Subcutaneous abdominal adipose tissue (tissue), 5 donors: ENCODE data around the gene MTIF2.
A peak's percentile ranks its signal among the peaks of the same experiment; 100 is the strongest.
"Not testable (repeated sequence)": the region's sequence is repeated elsewhere in the genome, so short reads cannot be mapped to it uniquely, and the experiment has no call there.

Source experiments
- H3K27ac ChIP-seq: one replicate; pipeline ENCODE4 v1.7.0; 2013; ENCODE audit warnings: low read depth, mild to moderate bottlenecking, inconsistent platforms, low read length, moderate library complexity
- H3K27me3 ChIP-seq, 5 donors: one replicate each; pipeline ENCODE4 v1.7.0; 2013; ENCODE audit warnings: low read length in 5 of 5, inconsistent platforms in 1 of 5; ENCODE audit not compliant: control insufficient read depth in 5 of 5, insufficient read depth in 4 of 5
- H3K36me3 ChIP-seq, 5 donors: one replicate each; pipeline ENCODE4 v1.7.0; 2013; ENCODE audit warnings: low read length in 5 of 5; ENCODE audit not compliant: control insufficient read depth in 5 of 5, insufficient read depth in 5 of 5
- H3K4me1 ChIP-seq, 5 donors: one replicate each; pipeline ENCODE4 v1.7.0; 2013; ENCODE audit warnings: low read length in 5 of 5, mild to moderate bottlenecking in 3 of 5, moderate library complexity in 1 of 5; ENCODE audit not compliant: control insufficient read depth in 5 of 5, insufficient read depth in 5 of 5
- H3K4me3 ChIP-seq, 5 donors: one replicate each; pipeline ENCODE4 v1.7.0; 2013; ENCODE audit warnings: low read length in 5 of 5, low read depth in 1 of 5
- H3K9ac ChIP-seq, 5 donors: one replicate each; pipeline ENCODE4 v1.7.0; 2013; ENCODE audit warnings: low read length in 5 of 5, mild to moderate bottlenecking in 4 of 5, moderate library complexity in 3 of 5
- H3K9me3 ChIP-seq, 5 donors: one replicate each; pipeline ENCODE4 v1.7.0; 2013; ENCODE audit warnings: low read length in 5 of 5; ENCODE audit not compliant: control insufficient read depth in 5 of 5
- donor health status: healthy.
- donor health status: healthy.
- donor health status: healthy.
- donor health status: healthy.
- donor health status: healthy.

MTIF2 gene

DNA sequence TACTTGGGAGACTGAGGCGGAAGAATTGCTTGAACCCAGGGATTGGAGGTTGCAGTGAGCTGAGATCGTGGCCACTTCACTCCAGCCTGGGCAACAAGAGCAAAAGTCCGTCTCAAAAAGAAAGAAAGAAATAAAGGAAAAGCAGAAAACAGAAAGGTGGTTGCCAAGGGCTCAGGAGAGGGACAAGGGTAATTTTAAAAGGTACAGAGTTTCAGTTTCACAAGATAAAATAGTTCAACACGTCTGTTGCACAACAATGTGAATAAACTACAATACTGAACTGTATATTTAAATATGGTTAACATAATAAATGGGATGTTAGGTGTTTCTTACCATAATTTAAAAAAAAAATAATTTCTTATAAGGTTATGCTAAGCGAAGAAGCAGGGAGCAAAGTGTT lies 23.6 kb downstream of the MTIF2 start:
- no peaks in the 10 kb centered on the region for H3K27me3 ChIP-seq
- no peak overlapping the region for H3K4me3 ChIP-seq
- H3K9ac ChIP-seq: no peak overlapping the region
- no peaks in the 10 kb centered on the region for H3K9me3 ChIP-seq
- H3K36me3 ChIP-seq: peaks cover 39 to 73% (median 42%) of the 10 kb centered on the region in 5 donors
- H3K27ac ChIP-seq: no peak overlapping the region
- H3K4me1 ChIP-seq: no peaks in the 10 kb centered on the region

DNA sequence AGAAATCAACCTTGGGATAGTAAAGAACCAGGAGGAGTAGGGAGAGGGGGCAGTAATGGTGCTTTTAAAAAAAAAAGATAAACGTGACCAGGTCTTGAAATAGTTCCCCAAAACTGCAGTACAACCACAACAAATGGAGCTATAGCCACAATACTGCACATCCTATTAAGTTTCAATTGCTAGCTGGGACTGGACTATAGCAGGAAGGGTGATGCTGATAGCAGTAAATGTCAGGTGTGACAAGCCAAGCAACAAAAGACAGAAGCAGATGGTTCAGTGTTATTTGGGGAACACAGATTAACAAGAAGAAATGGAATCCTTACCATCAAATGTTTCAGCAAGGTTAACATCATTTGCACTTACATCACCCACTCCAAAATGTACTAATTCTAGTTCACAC lies 26.4 kb downstream of the MTIF2 start:
- no peak overlapping the region for H3K27ac ChIP-seq
- H3K9me3 ChIP-seq: no peaks in the 10 kb centered on the region
- no peak overlapping the region for H3K9ac ChIP-seq
- no peaks in the 10 kb centered on the region for H3K4me1 ChIP-seq
- H3K4me3 ChIP-seq: no peak overlapping the region
- no peaks in the 10 kb centered on the region for H3K27me3 ChIP-seq
- peaks cover 33 to 66% (median 47%) of the 10 kb centered on the region in 5 donors for H3K36me3 ChIP-seq

DNA sequence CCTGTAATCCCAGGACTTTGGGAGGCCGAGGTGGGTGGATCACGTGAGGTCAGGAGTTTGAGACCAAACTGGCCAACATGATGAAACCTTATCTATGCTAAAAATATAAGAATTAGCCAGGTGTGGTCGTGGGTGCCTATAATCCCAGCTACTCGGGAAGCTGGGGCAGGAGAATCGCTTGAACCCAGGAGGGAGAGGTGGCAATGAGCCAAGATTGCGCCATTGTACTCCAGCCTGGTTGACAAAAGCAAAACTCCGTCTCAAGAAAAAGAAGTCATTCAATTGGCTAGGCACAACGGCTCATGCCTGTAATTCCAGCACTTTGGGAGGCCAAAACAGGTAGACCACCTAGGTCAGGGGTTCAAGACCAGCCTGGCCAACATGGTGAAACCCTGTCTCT lies 27.4 kb downstream of the MTIF2 start:
- peaks cover 28 to 63% (median 49%) of the 10 kb centered on the region in 5 donors for H3K36me3 ChIP-seq
- H3K9ac ChIP-seq, H3K9me3 ChIP-seq, H3K4me3 ChIP-seq, H3K27ac ChIP-seq, H3K27me3 ChIP-seq, H3K4me1 ChIP-seq: not testable (repeated sequence)

DNA sequence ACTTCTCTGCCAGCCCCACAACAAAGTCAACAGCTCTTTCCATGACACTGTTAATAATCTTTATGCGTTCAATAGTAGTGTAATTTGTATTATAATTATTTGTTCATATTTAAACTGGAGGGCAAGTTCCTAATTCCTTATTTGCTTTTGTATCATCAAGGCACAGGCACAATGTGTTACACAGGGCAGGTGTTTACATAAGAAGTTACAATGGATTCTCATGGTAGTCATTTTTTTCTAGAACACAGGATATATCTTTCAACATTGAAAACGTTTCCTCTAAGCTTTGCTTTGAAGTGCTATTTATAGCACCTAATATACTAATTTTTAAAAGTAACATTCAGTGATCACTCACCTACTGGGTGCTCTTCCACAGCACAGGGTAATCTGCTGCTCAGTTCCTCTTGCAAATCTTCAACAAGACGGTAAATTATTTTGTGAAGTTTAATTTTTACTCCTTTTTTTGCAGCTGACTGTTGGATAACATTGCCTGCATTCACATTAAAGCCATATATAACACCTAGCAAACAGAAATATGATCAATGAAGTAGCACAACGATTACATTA lies 29.3 kb downstream of the MTIF2 start:
- Histone ChIP-seq H3K9ac (no peak overlapping the region), H3K36me3 (peaks cover 36 to 69% (median 55%) of the 10 kb centered on the region in 5 donors), H3K9me3 (no peaks in the 10 kb centered on the region)

GRCh38 chr2:55236992-55237543 lies 32.0 kb downstream of the MTIF2 start:
- peaks cover 1 to 17% (median 12%) of the 10 kb centered on the region in 5 donors for H3K4me1 ChIP-seq
- no peaks in the 10 kb centered on the region for H3K27me3 ChIP-seq
- no peak overlapping the region for H3K9ac ChIP-seq
- no peak overlapping the region for H3K27ac ChIP-seq
- H3K4me3 ChIP-seq: no peak overlapping the region
- no peaks in the 10 kb centered on the region for H3K9me3 ChIP-seq
- peaks cover 38 to 55% (median 43%) of the 10 kb centered on the region in 5 donors for H3K36me3 ChIP-seq

More for the DNA sequence above, 29.3 kb downstream of the MTIF2 start:
- Histone ChIP-seq H3K4me3 (no peak overlapping the region), H3K4me1 (no peaks in the 10 kb centered on the region), H3K27me3 (no peaks in the 10 kb centered on the region), H3K27ac (no peak overlapping the region)

GRCh38 chr2:55235724-55236538 lies 33.1 kb downstream of the MTIF2 start:
- Histone ChIP-seq H3K27me3 (no peaks in the 10 kb centered on the region), H3K4me3 (no peak overlapping the region), H3K9ac (no peak overlapping the region), H3K9me3 (no peaks in the 10 kb centered on the region), H3K4me1 (peaks cover 4 to 26% (median 20%) of the 10 kb centered on the region in 5 donors), H3K36me3 (peaks cover 35 to 51% (median 43%) of the 10 kb centered on the region in 5 donors), H3K27ac (no peak overlapping the region)

DNA sequence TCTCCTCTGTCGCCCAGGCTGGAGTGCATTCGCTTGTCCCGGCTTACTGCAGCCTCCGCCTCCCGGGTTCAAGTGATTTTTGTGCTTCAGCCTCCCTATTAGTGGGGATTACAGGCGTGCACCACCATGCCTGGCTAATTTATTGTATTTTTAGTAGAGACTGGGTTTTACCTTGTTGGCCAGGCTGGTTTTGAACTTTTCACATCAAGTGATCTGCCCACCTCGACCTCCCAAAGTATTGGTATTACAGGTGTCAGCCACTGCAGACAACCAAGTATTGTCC lies 35.4 kb downstream of the MTIF2 start:
- Histone ChIP-seq H3K4me3 (peak overlapping the region; percentile 84 to 97 (median 91)), H3K9ac (peak overlapping the region; percentile 3 to 98 (median 94)), H3K36me3 (peaks cover 29 to 36% (median 30%) of the 10 kb centered on the region in 5 donors), H3K27me3 (no peaks in the 10 kb centered on the region), H3K4me1 (peaks cover 4 to 26% (median 20%) of the 10 kb centered on the region in 5 donors), H3K27ac (peak overlapping the region; percentile 98), H3K9me3 (no peaks in the 10 kb centered on the region)

DNA sequence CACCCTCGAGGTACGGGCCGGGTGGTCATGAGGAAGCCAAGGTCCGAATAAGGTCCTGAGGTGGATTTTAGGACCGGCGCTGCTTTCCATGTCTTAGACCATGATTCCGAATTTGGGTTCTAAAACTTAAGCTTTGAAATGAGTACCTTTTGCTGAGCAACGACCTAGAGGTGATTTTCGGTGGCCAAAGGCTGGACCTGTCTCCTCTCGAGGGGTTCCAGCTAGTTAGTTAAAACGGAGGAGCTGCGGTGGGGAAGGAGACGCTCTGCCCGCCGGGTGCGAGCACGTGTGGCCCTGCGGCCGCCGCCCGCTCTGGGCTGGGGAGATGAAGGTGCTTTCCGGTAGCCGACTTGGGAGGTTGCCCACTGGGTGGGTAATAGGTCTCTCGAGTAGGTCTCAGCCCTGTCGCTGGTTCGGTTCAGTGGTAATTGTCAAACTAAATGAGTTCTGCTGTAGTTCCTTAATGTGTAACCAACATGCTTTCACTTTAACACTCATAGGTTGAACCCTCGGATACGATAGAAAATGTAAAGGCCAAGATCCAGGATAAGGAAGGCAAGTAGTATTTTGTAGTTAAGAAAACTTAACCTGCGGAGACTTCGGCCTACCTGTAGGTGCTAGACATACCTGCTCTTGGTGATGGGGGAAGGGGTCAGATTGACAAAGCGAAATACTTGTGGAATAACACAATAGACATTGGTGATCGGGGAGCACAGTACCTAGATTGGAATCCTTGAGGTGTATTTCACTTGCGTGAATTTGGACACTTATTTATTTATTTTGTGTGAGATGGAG lies 36.0 kb downstream of the MTIF2 start:
- Histone ChIP-seq H3K4me3 (peak overlapping the region; percentile 84 to 97 (median 91)), H3K4me1 (peaks cover 4 to 26% (median 24%) of the 10 kb centered on the region in 5 donors), H3K9me3 (no peaks in the 10 kb centered on the region), H3K9ac (peak overlapping the region; percentile 87 to 98 (median 95)), H3K27ac (peak overlapping the region; percentile 98), H3K36me3 (peaks cover 29 to 34% (median 30%) of the 10 kb centered on the region in 5 donors), H3K27me3 (no peaks in the 10 kb centered on the region)

- peak within 1 kb of the TSS; percentile 87 to 98 (median 95) for H3K9ac ChIP-seq
- peak within 1 kb of the TSS; percentile 84 to 97 (median 91) for H3K4me3 ChIP-seq
- peaks cover 4 to 29% (median 26%) of the 10 kb centered on the region in 5 donors for H3K4me1 ChIP-seq
- no peaks in the 10 kb centered on the region for H3K27me3 ChIP-seq
- peaks cover 28 to 34% (median 30%) of the 10 kb centered on the region in 5 donors for H3K36me3 ChIP-seq
- peak within 1 kb of the TSS; percentile 98 for H3K27ac ChIP-seq
- no peaks in the 10 kb centered on the region for H3K9me3 ChIP-seq
Measured at GRCh38 chr2:55232084-55232862, 36.8 kb downstream of the MTIF2 start, which contains the start of the genes CLHC1 and RPS27A. CLHC1 (minus strand) TSS chr2:55232293; CDS start chr2:55222411, 9,882 bp downstream. RPS27A (plus strand) TSS chr2:55232688; CDS start chr2:55232825, 137 bp downstream.
